Hematopoietic multipotent progenitor cell (in vitro differentiated cells): Measurements from ENCODE around the gene CCDC15. TPM values are rescaled to one million over a fixed set of nuclear protein-coding genes. Genes with fewer than 3 reads are reported as not detected.
"Not testable (repeated sequence)": the region's sequence is repeated elsewhere in the genome, so short reads cannot be mapped to it uniquely, and the experiment has no call there.

Experiments
- DNase-seq, 3 donors: peaks; one replicate each; pipeline ENCODE4 v3.0.0-alpha.2; 2011 to 2015; ENCODE audit warnings: low read depth in 2 of 3, low spot score in 2 of 3
- total RNA-seq: library from RNA; depleted of rRNA; stranded (reverse); fragments of >200 nt; gene quantifications from one replicate; pipeline ENCODE4 v1.2.3, GENCODE V29; 2012

The CCDC15 gene
- total RNA-seq, 1 donor = 0.54 TPM

GRCh38 chr11:124941703-124942102 is 12.3 kb upstream of the CCDC15 start:
- DNase-seq = no peak

- no peak for DNase-seq
Observed at GRCh38 chr11:124942466-124943253, 11.3 kb upstream of the CCDC15 start.

- DNase-seq = no peak
Observed at GRCh38 chr11:124943254-124943616, 10.8 kb upstream of the CCDC15 start.

DNA sequence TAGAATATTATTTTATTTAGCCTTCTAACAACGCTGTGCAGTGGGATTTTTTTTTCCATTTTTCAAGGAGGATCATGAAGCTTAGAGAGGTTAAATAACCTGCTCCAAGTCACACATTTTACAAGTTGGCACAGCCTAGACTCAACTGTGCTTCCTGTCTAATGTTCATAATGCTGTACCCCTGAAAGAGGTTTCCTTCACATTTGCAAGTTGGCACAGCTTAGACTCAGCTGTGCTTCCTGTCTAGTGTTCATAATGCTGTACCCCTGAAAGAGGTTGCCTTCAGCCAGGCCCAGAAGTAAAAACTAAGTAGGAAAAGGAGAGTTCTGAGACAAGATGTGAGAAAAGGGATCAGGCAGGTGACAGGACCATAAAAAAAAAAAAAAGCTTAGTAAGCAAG is 10.3 kb upstream of the CCDC15 start:
- DNase-seq = no peak

DNA sequence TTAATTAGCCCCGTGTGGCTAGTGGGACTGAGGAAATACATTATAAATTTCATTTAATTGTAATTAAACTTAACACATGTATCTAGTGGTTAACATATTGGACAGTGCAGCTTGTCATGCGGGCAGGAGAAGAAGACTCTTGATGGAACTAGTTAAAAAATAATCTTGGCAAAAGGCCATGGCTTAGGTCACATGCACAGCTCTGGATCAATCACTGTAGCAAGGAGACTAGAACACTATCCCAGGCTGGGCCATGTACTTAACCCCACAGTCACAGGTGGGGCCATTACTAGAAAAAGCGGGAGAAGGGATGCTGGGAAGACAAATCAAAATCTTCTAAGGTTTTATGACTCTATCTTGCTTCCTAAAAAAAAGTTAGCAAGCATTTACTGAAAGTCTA is 9.4 kb upstream of the CCDC15 start:
- no peak for DNase-seq

DNA sequence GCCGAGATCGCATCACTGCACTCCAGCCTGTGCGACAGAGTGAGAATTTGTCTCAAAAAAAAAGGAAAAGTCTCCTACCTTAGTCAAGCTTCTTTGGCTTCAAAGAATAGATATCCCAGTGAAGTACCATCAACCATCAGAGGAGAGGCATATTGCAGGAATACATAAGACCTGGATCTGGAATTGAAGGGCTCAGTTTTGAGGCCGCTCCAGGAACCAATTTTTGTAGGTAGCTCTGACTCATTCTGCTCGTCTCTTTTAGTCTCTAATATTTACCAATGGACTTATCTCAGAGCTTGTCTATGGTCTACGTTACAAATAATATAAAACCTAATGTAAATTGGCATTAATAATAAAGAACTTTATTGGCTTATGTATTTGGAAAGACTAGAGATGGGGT is 8.2 kb upstream of the CCDC15 start:
- DNase-seq = no peak

DNA sequence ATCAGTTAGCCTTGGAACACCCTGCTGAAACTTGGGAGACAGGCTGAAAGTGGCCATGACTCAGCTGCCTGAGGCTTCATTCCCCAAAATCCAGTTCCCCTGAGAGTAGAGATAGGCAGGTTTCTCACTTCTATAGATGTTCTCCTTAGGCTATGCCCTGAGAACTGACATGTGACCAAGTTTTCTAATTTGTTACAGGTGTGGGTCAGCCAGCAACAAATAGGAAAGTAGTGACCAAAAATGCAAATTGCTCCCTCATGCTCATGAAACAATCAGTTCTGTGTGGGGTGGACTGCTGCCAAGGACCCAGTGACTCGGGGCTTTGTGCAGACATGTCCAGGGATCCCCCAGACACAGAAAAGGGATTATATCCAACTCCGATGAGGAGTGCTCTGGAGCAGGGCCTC is 7.3 kb upstream of the CCDC15 start:
- no peak for DNase-seq

DNA sequence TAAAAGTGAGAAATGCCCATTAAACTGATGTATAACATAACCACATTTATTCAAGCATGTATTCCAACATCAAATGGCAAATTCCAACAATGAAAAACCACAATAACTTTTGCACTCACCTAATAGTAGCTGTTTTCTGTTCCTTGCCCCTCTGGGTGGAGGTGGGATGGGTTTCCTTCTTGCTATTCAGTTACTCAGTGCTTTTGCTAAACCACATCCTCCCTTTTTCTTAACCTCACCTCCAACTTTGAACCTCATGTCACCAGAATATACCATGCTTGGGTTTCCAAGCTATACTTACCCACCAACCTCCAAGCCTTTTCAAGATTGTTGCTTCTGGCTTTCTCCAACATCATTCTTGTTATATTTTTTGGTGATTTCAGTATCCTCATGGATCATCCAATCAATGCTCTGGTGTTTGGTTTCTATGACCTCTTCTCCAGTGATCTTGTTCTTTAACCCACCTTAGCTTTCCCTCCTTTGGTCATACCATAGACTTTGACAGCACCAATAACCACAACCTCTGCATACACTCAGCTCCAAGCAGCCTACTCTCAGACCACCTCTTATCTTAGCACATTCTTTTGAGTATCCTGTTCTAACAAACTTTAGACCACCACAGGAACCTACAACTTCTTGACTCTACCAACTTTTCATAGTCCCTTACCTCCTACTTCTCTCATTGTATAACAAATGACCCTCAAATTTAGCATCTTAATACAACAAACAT is 3.2 kb upstream of the CCDC15 start:
- no peak for DNase-seq

GRCh38 chr11:124951341-124951740 is 2.7 kb upstream of the CCDC15 start:
- no peak for DNase-seq

- DNase-seq = no peak
Observed at GRCh38 chr11:124954590-124954955, 571 bp downstream of the CCDC15 start.

GRCh38 chr11:124955035-124955434 is 1.0 kb downstream of the CCDC15 start:
- DNase-seq = no peak

- DNase-seq = peak; percentile 28 to 89 (median 67)
Observed at GRCh38 chr11:124961972-124962609, 8.1 kb downstream of the CCDC15 start.

GRCh38 chr11:124968197-124968596 is 14.2 kb downstream of the CCDC15 start:
- DNase-seq = not testable (repeated sequence)

GRCh38 chr11:124970925-124971324 is 16.9 kb downstream of the CCDC15 start:
- DNase-seq = no peak

DNA sequence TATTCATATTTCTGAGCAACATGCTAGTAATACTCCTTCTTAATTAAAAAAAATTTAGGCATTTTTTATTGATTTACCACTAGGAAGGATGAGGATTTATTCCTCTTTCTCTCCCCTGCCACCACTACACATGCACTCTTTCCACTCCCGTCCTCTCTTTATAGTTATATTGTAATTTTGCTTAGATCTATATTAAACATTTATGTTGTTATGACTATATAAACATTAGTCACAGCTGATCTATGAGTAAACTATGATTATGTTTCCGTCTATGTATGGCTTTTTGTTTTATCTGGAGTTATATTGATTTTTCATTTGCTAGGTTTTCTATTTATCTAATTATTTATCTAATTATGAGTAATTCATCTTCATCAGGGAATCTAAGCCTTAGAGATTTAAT is 17.8 kb downstream of the CCDC15 start:
- DNase-seq = no peak

GRCh38 chr11:124976531-124976930 is 22.5 kb downstream of the CCDC15 start:
- no peak for DNase-seq

GRCh38 chr11:124977006-124977405 is 23.0 kb downstream of the CCDC15 start:
- no peak for DNase-seq

GRCh38 chr11:124978316-124978715 is 24.3 kb downstream of the CCDC15 start:
- DNase-seq = no peak

GRCh38 chr11:124982043-124982442 is 28.0 kb downstream of the CCDC15 start:
- DNase-seq = no peak

DNA sequence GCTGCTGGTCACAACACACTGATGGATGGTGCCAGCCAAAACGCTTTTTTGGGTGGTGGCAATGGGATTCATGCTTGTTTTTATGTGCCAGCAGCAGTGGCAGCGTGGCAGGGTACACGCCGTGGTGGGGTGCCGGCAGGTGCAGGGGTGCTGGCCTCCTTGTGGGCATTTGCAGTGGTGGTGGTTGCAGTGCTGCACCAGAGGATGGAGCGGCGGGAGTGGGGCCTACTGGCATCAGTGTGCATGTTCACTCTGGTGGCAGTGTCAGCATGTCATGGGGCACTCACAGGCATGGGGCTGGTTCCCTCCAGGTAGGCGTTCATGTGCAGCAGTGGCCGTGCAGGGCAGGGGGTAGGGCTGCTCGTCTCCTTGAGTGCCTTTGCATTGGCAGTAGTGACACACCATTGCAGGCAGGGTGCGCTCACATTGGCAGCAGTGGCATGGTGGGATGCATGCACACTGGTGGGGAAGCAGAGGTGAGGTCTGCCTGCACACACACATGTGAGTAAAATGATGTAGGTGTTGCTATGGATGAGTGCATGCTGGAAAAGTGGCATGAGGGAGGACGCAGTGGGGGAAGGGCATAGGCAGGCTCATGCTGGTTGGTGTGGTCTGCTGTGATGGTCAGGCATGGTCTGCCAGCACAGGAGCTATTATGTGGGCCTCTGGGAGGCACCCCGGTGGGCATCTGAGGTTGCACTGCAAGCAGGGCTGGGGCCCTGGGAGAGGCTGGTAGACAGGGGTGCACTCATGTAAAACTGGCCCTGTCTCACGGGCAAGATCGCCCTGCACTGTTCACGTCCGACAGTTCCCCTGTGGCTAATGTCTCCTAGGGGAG is 29.9 kb downstream of the CCDC15 start:
- no peak for DNase-seq

DNA sequence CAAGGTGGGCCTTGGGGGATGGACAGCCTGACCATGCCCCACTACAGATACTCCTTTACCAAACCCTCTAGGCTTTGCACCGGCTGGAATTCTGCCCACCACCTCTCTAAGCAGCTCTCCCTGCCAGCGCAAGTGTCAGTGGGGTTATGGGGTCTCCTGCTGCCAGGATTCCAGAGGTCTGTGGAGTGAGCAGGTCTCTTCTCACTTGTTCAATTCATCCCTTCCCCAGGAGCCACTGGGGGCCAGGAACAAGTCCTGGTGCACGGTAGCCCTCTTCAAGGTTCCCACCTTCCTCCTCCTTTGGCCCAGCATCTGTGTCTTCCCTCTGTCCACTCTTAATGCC is 30.5 kb downstream of the CCDC15 start:
- DNase-seq = no peak
